Measurements from ENCODE around the gene SCLT1. TPM values are rescaled to one million over a fixed set of nuclear protein-coding genes. Genes with fewer than 3 reads are reported as not detected.

SCLT1 gene
- total and polyA plus RNA-seq, 5 donors from 2014 or later, result 5.6 to 33.3 (median 7.5) TPM

- DNase-seq (no peak), ATAC-seq (ENCODE audit: low read depth in 2 of 2) (no peak)
- peaks cover 49% of the 10 kb centered on the region for H3K36me3 Mint-ChIP-seq
- peaks cover 0 to 2% (median 0%) of the 10 kb centered on the region in 4 donors for H3K4me1 Mint-ChIP-seq
- peaks cover 0 to 9% (median 4%) of the 10 kb centered on the region in 7 donors for H3K9me3 Mint-ChIP-seq
- Histone ChIP-seq H3K36me3 (ENCODE audit: control insufficient read depth, insufficient read depth, low read length) (peaks cover 47% of the 10 kb centered on the region), H3K9me3 (ENCODE audit: control insufficient read depth in 2 of 2, low read length in 2 of 2) (peaks cover 5 to 16% of the 10 kb centered on the region in 2 experiments), H3K27ac (ENCODE audit: insufficient read depth, low read length, poor library complexity, severe bottlenecking) (no peak overlapping the region), H3K4me1 (ENCODE audit: control insufficient read depth, insufficient read depth, low read length, poor library complexity, severe bottlenecking) (no peaks in the 10 kb centered on the region), H3K27me3 (ENCODE audit: control insufficient read depth, insufficient read depth, low read length) (no peaks in the 10 kb centered on the region), H3K4me3 (ENCODE audit: low read depth, low read length) (no peak overlapping the region)
- no peaks in the 10 kb centered on the region for H3K27me3 Mint-ChIP-seq
- H3K27ac Mint-ChIP-seq, result no peak overlapping the region
- H3K4me3 Mint-ChIP-seq, result no peak overlapping the region
Measured at GRCh38 chr4:128940971-128941370, 152.4 kb downstream of the SCLT1 start.

- H3K9me3 Mint-ChIP-seq, result peaks cover 0 to 7% (median 3%) of the 10 kb centered on the region in 7 donors
- no peak overlapping the region for H3K4me3 Mint-ChIP-seq
- H3K4me1 Mint-ChIP-seq, result peaks cover 0 to 9% (median 4%) of the 10 kb centered on the region in 4 donors
- no peak for DNase-seq
- H3K27ac ChIP-seq (ENCODE audit: insufficient read depth, low read length, poor library complexity, severe bottlenecking), result no peak overlapping the region
- H3K36me3 ChIP-seq (ENCODE audit: control insufficient read depth, insufficient read depth, low read length), result peaks cover 17% of the 10 kb centered on the region
- H3K4me1 ChIP-seq (ENCODE audit: control insufficient read depth, insufficient read depth, low read length, poor library complexity, severe bottlenecking), result no peaks in the 10 kb centered on the region
- peaks cover 0 to 2% of the 10 kb centered on the region in 2 experiments for H3K9me3 ChIP-seq (ENCODE audit: control insufficient read depth in 2 of 2, low read length in 2 of 2)
- H3K27me3 ChIP-seq (ENCODE audit: control insufficient read depth, insufficient read depth, low read length), result no peaks in the 10 kb centered on the region
- H3K4me3 ChIP-seq (ENCODE audit: low read depth, low read length), result no peak overlapping the region
- H3K27me3 Mint-ChIP-seq, result no peaks in the 10 kb centered on the region
- H3K27ac Mint-ChIP-seq, result no peak overlapping the region
- H3K36me3 Mint-ChIP-seq, result peaks cover 30% of the 10 kb centered on the region
- no peak for ATAC-seq (ENCODE audit: low read depth in 2 of 2)
Measured at GRCh38 chr4:128930051-128930450, 163.3 kb downstream of the SCLT1 start.

- H3K4me1 Mint-ChIP-seq, result peaks cover 11 to 27% (median 17%) of the 10 kb centered on the region in 4 donors
- DNase-seq (no peak), ATAC-seq (ENCODE audit: low read depth in 2 of 2) (no peak)
- Histone ChIP-seq H3K9me3 (ENCODE audit: control insufficient read depth in 2 of 2, low read length in 2 of 2) (peaks cover 0 to 2% of the 10 kb centered on the region in 2 experiments), H3K36me3 (ENCODE audit: control insufficient read depth, insufficient read depth, low read length) (peaks cover 16% of the 10 kb centered on the region), H3K4me3 (ENCODE audit: low read depth, low read length) (no peak overlapping the region), H3K4me1 (ENCODE audit: control insufficient read depth, insufficient read depth, low read length, poor library complexity, severe bottlenecking) (no peaks in the 10 kb centered on the region), H3K27me3 (ENCODE audit: control insufficient read depth, insufficient read depth, low read length) (no peaks in the 10 kb centered on the region), H3K27ac (ENCODE audit: insufficient read depth, low read length, poor library complexity, severe bottlenecking) (no peak overlapping the region)
- peaks cover 34% of the 10 kb centered on the region for H3K36me3 Mint-ChIP-seq
- peak overlapping the region in 1 of 3 donors; percentile 34 for H3K27ac Mint-ChIP-seq
- no peaks in the 10 kb centered on the region for H3K27me3 Mint-ChIP-seq
- H3K4me3 Mint-ChIP-seq, result no peak overlapping the region
- H3K9me3 Mint-ChIP-seq, result peaks cover 0 to 7% (median 2%) of the 10 kb centered on the region in 7 donors
Measured at GRCh38 chr4:128924951-128925350, 168.4 kb downstream of the SCLT1 start.

GRCh38 chr4:128921954-128922353 is 171.4 kb downstream of the SCLT1 start:
- no peak for ATAC-seq (ENCODE audit: low read depth in 2 of 2)
- H3K4me1 Mint-ChIP-seq, result peaks cover 23 to 52% (median 36%) of the 10 kb centered on the region in 4 donors

GRCh38 chr4:128917781-128918180 is 175.6 kb downstream of the SCLT1 start:
- Mint-ChIP-seq H3K9me3 (peaks cover 0 to 1% (median 0%) of the 10 kb centered on the region in 7 donors), H3K36me3 (peaks cover 21% of the 10 kb centered on the region), H3K4me1 (peaks cover 22 to 58% (median 37%) of the 10 kb centered on the region in 4 donors), H3K4me3 (no peak overlapping the region), H3K27me3 (no peaks in the 10 kb centered on the region), H3K27ac (peak overlapping the region; percentile 18 to 47 (median 18))
- DNase-seq (peak in 2 of 3 donors; percentile 5 to 44), ATAC-seq (ENCODE audit: low read depth in 2 of 2) (peak; percentile 31 to 37)
- Histone ChIP-seq H3K9me3 (ENCODE audit: control insufficient read depth in 2 of 2, low read length in 2 of 2) (no peaks in the 10 kb centered on the region), H3K4me3 (ENCODE audit: low read depth, low read length) (no peak overlapping the region), H3K36me3 (ENCODE audit: control insufficient read depth, insufficient read depth, low read length) (no peaks in the 10 kb centered on the region), H3K27me3 (ENCODE audit: control insufficient read depth, insufficient read depth, low read length) (no peaks in the 10 kb centered on the region), H3K4me1 (ENCODE audit: control insufficient read depth, insufficient read depth, low read length, poor library complexity, severe bottlenecking) (peaks cover 10% of the 10 kb centered on the region), H3K27ac (ENCODE audit: insufficient read depth, low read length, poor library complexity, severe bottlenecking) (no peak overlapping the region)

More at GRCh38 chr4:128921954-128922353, 171.4 kb downstream of the SCLT1 start:
- no peak overlapping the region for H3K4me3 Mint-ChIP-seq
- no peak for DNase-seq
- Histone ChIP-seq H3K4me3 (ENCODE audit: low read depth, low read length) (no peak overlapping the region), H3K27ac (ENCODE audit: insufficient read depth, low read length, poor library complexity, severe bottlenecking) (no peak overlapping the region), H3K4me1 (ENCODE audit: control insufficient read depth, insufficient read depth, low read length, poor library complexity, severe bottlenecking) (peaks cover 10% of the 10 kb centered on the region), H3K9me3 (ENCODE audit: control insufficient read depth in 2 of 2, low read length in 2 of 2) (peaks cover 0 to 1% of the 10 kb centered on the region in 2 experiments), H3K36me3 (ENCODE audit: control insufficient read depth, insufficient read depth, low read length) (peaks cover 10% of the 10 kb centered on the region), H3K27me3 (ENCODE audit: control insufficient read depth, insufficient read depth, low read length) (no peaks in the 10 kb centered on the region)
- H3K27ac Mint-ChIP-seq, result no peak overlapping the region
- H3K27me3 Mint-ChIP-seq, result no peaks in the 10 kb centered on the region
- peaks cover 26% of the 10 kb centered on the region for H3K36me3 Mint-ChIP-seq
- peaks cover 0 to 5% (median 0%) of the 10 kb centered on the region in 7 donors for H3K9me3 Mint-ChIP-seq

GRCh38 chr4:128916832-128917231 is 176.5 kb downstream of the SCLT1 start:
- Mint-ChIP-seq H3K36me3 (peaks cover 17% of the 10 kb centered on the region), H3K4me3 (no peak overlapping the region), H3K27ac (no peak overlapping the region), H3K4me1 (peaks cover 21 to 49% (median 33%) of the 10 kb centered on the region in 4 donors), H3K27me3 (no peaks in the 10 kb centered on the region), H3K9me3 (peaks cover 0 to 1% (median 0%) of the 10 kb centered on the region in 7 donors)
- no peak overlapping the region for H3K4me3 ChIP-seq (ENCODE audit: low read depth, low read length)
- DNase-seq (no peak), ATAC-seq (ENCODE audit: low read depth in 2 of 2) (peak; percentile 31 to 45)
- H3K27me3 ChIP-seq (ENCODE audit: control insufficient read depth, insufficient read depth, low read length), result no peaks in the 10 kb centered on the region
- no peaks in the 10 kb centered on the region for H3K36me3 ChIP-seq (ENCODE audit: control insufficient read depth, insufficient read depth, low read length)
- peaks cover 10% of the 10 kb centered on the region for H3K4me1 ChIP-seq (ENCODE audit: control insufficient read depth, insufficient read depth, low read length, poor library complexity, severe bottlenecking)
- H3K27ac ChIP-seq (ENCODE audit: insufficient read depth, low read length, poor library complexity, severe bottlenecking), result no peak overlapping the region
- H3K9me3 ChIP-seq (ENCODE audit: control insufficient read depth in 2 of 2, low read length in 2 of 2), result no peaks in the 10 kb centered on the region

GRCh38 chr4:128915544-128915943 is 177.8 kb downstream of the SCLT1 start:
- peaks cover 15 to 36% (median 22%) of the 10 kb centered on the region in 4 donors for H3K4me1 Mint-ChIP-seq
- Histone ChIP-seq H3K36me3 (ENCODE audit: control insufficient read depth, insufficient read depth, low read length) (no peaks in the 10 kb centered on the region), H3K27me3 (ENCODE audit: control insufficient read depth, insufficient read depth, low read length) (no peaks in the 10 kb centered on the region), H3K27ac (ENCODE audit: insufficient read depth, low read length, poor library complexity, severe bottlenecking) (no peak overlapping the region), H3K9me3 (ENCODE audit: control insufficient read depth in 2 of 2, low read length in 2 of 2) (no peaks in the 10 kb centered on the region), H3K4me3 (ENCODE audit: low read depth, low read length) (no peak overlapping the region), H3K4me1 (ENCODE audit: control insufficient read depth, insufficient read depth, low read length, poor library complexity, severe bottlenecking) (peaks cover 10% of the 10 kb centered on the region)
- no peak for ATAC-seq (ENCODE audit: low read depth in 2 of 2)
- peaks cover 0 to 1% (median 0%) of the 10 kb centered on the region in 7 donors for H3K9me3 Mint-ChIP-seq
- no peak for DNase-seq
- H3K27ac Mint-ChIP-seq, result no peak overlapping the region
- peaks cover 13% of the 10 kb centered on the region for H3K36me3 Mint-ChIP-seq
- H3K4me3 Mint-ChIP-seq, result no peak overlapping the region
- no peaks in the 10 kb centered on the region for H3K27me3 Mint-ChIP-seq

GRCh38 chr4:128913228-128913627 is 180.1 kb downstream of the SCLT1 start:
- H3K9me3 Mint-ChIP-seq, result no peaks in the 10 kb centered on the region
- H3K27ac Mint-ChIP-seq, result no peak overlapping the region
- peak overlapping the region in 1 of 4 donors; percentile 72 for H3K4me3 Mint-ChIP-seq
- peaks cover 8 to 14% (median 12%) of the 10 kb centered on the region in 4 donors for H3K4me1 Mint-ChIP-seq
- Histone ChIP-seq H3K9me3 (ENCODE audit: control insufficient read depth in 2 of 2, low read length in 2 of 2) (no peaks in the 10 kb centered on the region), H3K36me3 (ENCODE audit: control insufficient read depth, insufficient read depth, low read length) (no peaks in the 10 kb centered on the region), H3K4me3 (ENCODE audit: low read depth, low read length) (no peak overlapping the region), H3K4me1 (ENCODE audit: control insufficient read depth, insufficient read depth, low read length, poor library complexity, severe bottlenecking) (peaks cover 6% of the 10 kb centered on the region), H3K27ac (ENCODE audit: insufficient read depth, low read length, poor library complexity, severe bottlenecking) (no peak overlapping the region), H3K27me3 (ENCODE audit: control insufficient read depth, insufficient read depth, low read length) (no peaks in the 10 kb centered on the region)
- peaks cover 11% of the 10 kb centered on the region for H3K36me3 Mint-ChIP-seq
- no peaks in the 10 kb centered on the region for H3K27me3 Mint-ChIP-seq
- ATAC-seq (ENCODE audit: low read depth in 2 of 2) (no peak), DNase-seq (no peak)
